ENCODE measurements around the gene RANBP1. TPM values are rescaled to one million over a fixed set of nuclear protein-coding genes. Genes with fewer than 3 reads are reported as not detected.

RANBP1 gene
- polyA plus RNA-seq, 1 donor (not counting 4 experiments of a cell fraction or from before 2014, with no cell fraction given), result 193 TPM

- H3K36me3 ChIP-seq (ENCODE audit: control insufficient read depth in 2 of 2, extremely low read depth in 1 of 2, insufficient read depth in 2 of 2, low read length in 2 of 2), result no peaks in the 10 kb centered on the region
- dilution Hi-C loops (cut with MboI; ENCODE audit: extremely low pct_ligation_motif_present, low sequenced_read_pairs), result no loop called here
- peaks cover 6% of the 10 kb centered on the region for H3K27me3 ChIP-seq (ENCODE audit: control insufficient read depth, extremely low read depth, insufficient read depth, low read length)
- no peaks in the 10 kb centered on the region for H4K20me1 ChIP-seq (ENCODE audit: control insufficient read depth, extremely low read depth, insufficient read depth, low read length)
- no peak overlapping the region for H3K9ac ChIP-seq (ENCODE audit: control insufficient read depth, extremely low read depth, insufficient read depth, low read length)
- no peak overlapping the region for H2AFZ ChIP-seq (ENCODE audit: control insufficient read depth, low read length)
- H3K79me2 ChIP-seq (ENCODE audit: control insufficient read depth, insufficient read depth, low read length), result no peaks in the 10 kb centered on the region
- H3K4me1 ChIP-seq (ENCODE audit: control insufficient read depth, extremely low read depth, insufficient read depth, low read length), result no peaks in the 10 kb centered on the region
- FAIRE-seq (no peak), DNase-seq (ENCODE audit: low read depth, low spot score) (no peak)
- H3K4me3 ChIP-seq (ENCODE audit: control insufficient read depth in 2 of 3, extremely low read depth in 1 of 3, insufficient read depth in 2 of 3, low read depth in 1 of 3, low read length in 3 of 3), result no peak overlapping the region
- H3K27ac ChIP-seq (ENCODE audit: control insufficient read depth, insufficient read depth, low read length), result no peak overlapping the region
- no peaks in the 10 kb centered on the region for H3K9me1 ChIP-seq (ENCODE audit: control insufficient read depth, extremely low read depth, insufficient read depth, low read length)
- TF ChIP-seq CTCF (optimal IDR thresholded peaks at IDR 0.05 in 1 of 3, IDR thresholded peaks at IDR 0.05 in 1 of 3, conservative IDR thresholded peaks at IDR 0.05 in 1 of 3; ENCODE audit: extremely low read depth in 1 of 3, insufficient read depth in 2 of 3, low read length in 3 of 3) (no peak), EZH2 (IDR thresholded peaks at IDR 0.05; ENCODE audit: low read length) (no peak)
- no peak overlapping the region for H3K4me2 ChIP-seq (ENCODE audit: control insufficient read depth, extremely low read depth, insufficient read depth, low read depth, low read length)
- no peaks in the 10 kb centered on the region for H3K9me3 ChIP-seq (ENCODE audit: control insufficient read depth, low read depth, low read length)
These were observed 55.6 kb downstream of the RANBP1 start for GRCh38 chr22:20171288-20172140.

- peaks cover 6% of the 10 kb centered on the region for H3K27me3 ChIP-seq (ENCODE audit: control insufficient read depth, extremely low read depth, insufficient read depth, low read length)
- no peak for FAIRE-seq
These were observed 56.3 kb downstream of the RANBP1 start for GRCh38 chr22:20172141-20172613.

More at GRCh38 chr22:20172141-20172613, 56.3 kb downstream of the RANBP1 start:
- TF ChIP-seq EZH2 (IDR thresholded peaks at IDR 0.05; ENCODE audit: low read length), result no peak
- TF ChIP-seq CTCF (optimal IDR thresholded peaks at IDR 0.05 in 1 of 3, IDR thresholded peaks at IDR 0.05 in 1 of 3, conservative IDR thresholded peaks at IDR 0.05 in 1 of 3; ENCODE audit: extremely low read depth in 1 of 3, insufficient read depth in 2 of 3, low read length in 3 of 3), result no peak
- Histone ChIP-seq H3K4me2 (ENCODE audit: control insufficient read depth, extremely low read depth, insufficient read depth, low read depth, low read length) (no peak overlapping the region), H3K4me3 (ENCODE audit: control insufficient read depth in 2 of 3, extremely low read depth in 1 of 3, insufficient read depth in 2 of 3, low read depth in 1 of 3, low read length in 3 of 3) (no peak overlapping the region), H4K20me1 (ENCODE audit: control insufficient read depth, extremely low read depth, insufficient read depth, low read length) (no peaks in the 10 kb centered on the region), H3K9ac (ENCODE audit: control insufficient read depth, extremely low read depth, insufficient read depth, low read length) (no peak overlapping the region), H3K9me1 (ENCODE audit: control insufficient read depth, extremely low read depth, insufficient read depth, low read length) (no peaks in the 10 kb centered on the region), H3K27ac (ENCODE audit: control insufficient read depth, insufficient read depth, low read length) (no peak overlapping the region), H3K4me1 (ENCODE audit: control insufficient read depth, extremely low read depth, insufficient read depth, low read length) (no peaks in the 10 kb centered on the region), H3K36me3 (ENCODE audit: control insufficient read depth in 2 of 2, extremely low read depth in 1 of 2, insufficient read depth in 2 of 2, low read length in 2 of 2) (no peaks in the 10 kb centered on the region), H3K79me2 (ENCODE audit: control insufficient read depth, insufficient read depth, low read length) (no peaks in the 10 kb centered on the region), H2AFZ (ENCODE audit: control insufficient read depth, low read length) (no peak overlapping the region), H3K9me3 (ENCODE audit: control insufficient read depth, low read depth, low read length) (no peaks in the 10 kb centered on the region)
- DNase-seq (ENCODE audit: low read depth, low spot score), result no peak
- dilution Hi-C loops (cut with MboI; ENCODE audit: extremely low pct_ligation_motif_present, low sequenced_read_pairs), result no loop called here

All from keratinocyte (primary cell).